H1 (cell line): ENCODE results near the gene FOLR1. TPM values are rescaled to one million over a fixed set of nuclear protein-coding genes. Genes with fewer than 3 reads are reported as not detected.

ENCODE experiments used
- CTCF ChIA-PET: fragments of 300-600 bp; sonication (Branson Sonifier 250); formaldehyde crosslinking; loops from one replicate; lab custom pipeline; 2021; ENCODE audit not compliant: partially characterized antibody; lab: Charles Lee
- POLR2A ChIA-PET: fragments of 300-600 bp; sonication (Branson Sonifier 250); formaldehyde crosslinking; loops from one replicate; lab custom pipeline; 2021; ENCODE audit warnings: inconsistent platforms; ENCODE audit not compliant: partially characterized antibody; lab: Charles Lee
- DNase-seq, 2 experiments: peaks; one replicate each; pipeline versions ENCODE4 v3.0.0 to v3.0.0-alpha.2; 2010 to 2022; ENCODE audit warnings: low spot score in 2 of 2, low read depth in 1 of 2, mixed read lengths in 1 of 2
- FAIRE-seq: peaks from 2 replicates; lab custom pipeline; 2011; peaks lifted over from hg19 to GRCh38; lab: Jason Lieb, UNC
- H2AFZ ChIP-seq: 2 replicates; pipeline ENCODE4 v1.8.1; 2012; ENCODE audit warnings: low read length, inconsistent platforms
- H2AK5ac ChIP-seq: 2 replicates; pipeline ENCODE4 v1.6.1; 2013; ENCODE audit warnings: low read depth, low read length
- H2BK120ac ChIP-seq: replicated peaks from 2 replicates; pipeline ENCODE3; 2013; ENCODE audit warnings: low read depth, low read length, inconsistent platforms
- H2BK12ac ChIP-seq: 2 replicates; pipeline ENCODE4 v1.6.1; 2013; ENCODE audit warnings: low read depth, low read length
- H2BK15ac ChIP-seq: 2 replicates; pipeline ENCODE4 v1.6.1; 2013; ENCODE audit warnings: low read length
- H2BK20ac ChIP-seq: 2 replicates; pipeline ENCODE4 v1.6.1; 2013; ENCODE audit warnings: low read length
- H2BK5ac ChIP-seq: 2 replicates; pipeline ENCODE4 v1.6.1; 2013; ENCODE audit warnings: low read depth, low read length
- H3K14ac ChIP-seq: 2 replicates; pipeline ENCODE4 v1.6.1; 2013; ENCODE audit warnings: inconsistent platforms; ENCODE audit not compliant: insufficient read length
- H3K18ac ChIP-seq: 2 replicates; pipeline ENCODE4 v1.6.1; 2013; ENCODE audit warnings: low read length; ENCODE audit errors: extremely low read depth
- H3K23ac ChIP-seq: 2 replicates; pipeline ENCODE4 v1.6.1; 2013; ENCODE audit warnings: inconsistent platforms; ENCODE audit not compliant: insufficient read length
- H3K23me2 ChIP-seq: 2 replicates; pipeline ENCODE4 v1.6.1; 2013; ENCODE audit warnings: low read depth, low read length
- H3K27ac ChIP-seq: 2 replicates; pipeline ENCODE4 v1.6.1; 2011; ENCODE audit warnings: low read depth, low read length, inconsistent platforms
- H3K27me3 ChIP-seq, 4 experiments: replicated peaks in 1 of 4; 1 replicate in 1 of 4; 2 replicates in 3 of 4; pipeline versions ENCODE4 v1.6.1 to v1.8.1; 2011 to 2013; ENCODE audit warnings: low read length in 3 of 4, mild to moderate bottlenecking in 3 of 4, inconsistent platforms in 2 of 4, mixed read lengths in 2 of 4, moderate library complexity in 1 of 4; ENCODE audit not compliant: control insufficient read depth in 3 of 4, insufficient read depth in 3 of 4; ENCODE audit errors: extremely low read depth in 1 of 4
- H3K36me3 ChIP-seq, 4 experiments: 2 replicates each; pipeline versions ENCODE4 v1.6.1 to v1.8.1; 2011 to 2013; ENCODE audit warnings: mild to moderate bottlenecking in 4 of 4, low read length in 3 of 4, moderate library complexity in 2 of 4, control low read depth in 1 of 4, inconsistent platforms in 1 of 4; ENCODE audit not compliant: insufficient read depth in 4 of 4, control insufficient read depth in 2 of 4
- H3K4ac ChIP-seq: replicated peaks from 2 replicates; pipeline ENCODE3; 2013; ENCODE audit warnings: low read length, low read depth, mixed read lengths, inconsistent platforms; ENCODE audit not compliant: insufficient read length
- H3K4me1 ChIP-seq, 4 experiments: replicated peaks in 1 of 4; 1 replicate in 1 of 4; 2 replicates in 3 of 4; pipeline versions ENCODE4 v1.6.1 to v1.8.1; 2011 to 2013; ENCODE audit warnings: low read length in 3 of 4, inconsistent platforms in 2 of 4, mixed read lengths in 1 of 4; ENCODE audit not compliant: insufficient read depth in 4 of 4, control insufficient read depth in 3 of 4
- H3K4me2 ChIP-seq, 2 experiments: 2 replicates each; pipeline versions ENCODE4 v1.6.1 to v1.8.1; 2011 to 2013; ENCODE audit warnings: low read depth in 2 of 2, low read length in 2 of 2, control low read depth in 1 of 2, inconsistent platforms in 1 of 2, mild to moderate bottlenecking in 1 of 2; ENCODE audit not compliant: insufficient read depth in 1 of 2
- H3K4me3 ChIP-seq, 4 experiments: fragments of 200-600, 300-600 bp in 1 of 4; sonication (generic), shearing (Covaris generic), sonication (Bioruptor Twin) in 1 of 4; 2 replicates each; pipeline versions ENCODE4 v1.5.1 to v1.8.1; 2011 to 2016; ENCODE audit warnings: low read length in 4 of 4, low read depth in 3 of 4, control low read depth in 2 of 4, inconsistent platforms in 2 of 4, mild to moderate bottlenecking in 2 of 4, mixed read lengths in 1 of 4, moderate library complexity in 1 of 4; ENCODE audit not compliant: insufficient read depth in 2 of 4; ENCODE audit errors: extremely low read depth in 1 of 4
- H3K56ac ChIP-seq: replicated peaks from 2 replicates; pipeline ENCODE3; 2013; ENCODE audit warnings: low read depth, mild to moderate bottlenecking, mixed read lengths, low read length, inconsistent platforms; ENCODE audit not compliant: insufficient read length
- H3K79me1 ChIP-seq: 2 replicates; pipeline ENCODE4 v1.6.1; 2013; ENCODE audit warnings: low read depth, low read length, control low read depth
- H3K79me2 ChIP-seq, 2 experiments: 2 replicates each; pipeline versions ENCODE4 v1.6.1 to v1.8.1; 2012 to 2013; ENCODE audit warnings: low read length in 2 of 2, mild to moderate bottlenecking in 2 of 2, inconsistent platforms in 1 of 2; ENCODE audit not compliant: insufficient read depth in 2 of 2, control insufficient read depth in 1 of 2
- H3K9ac ChIP-seq, 4 experiments: replicated peaks in 1 of 4; 1 replicate in 1 of 4; 2 replicates in 3 of 4; pipeline versions ENCODE4 v1.6.1 to v1.8.1; 2011 to 2013; ENCODE audit warnings: low read depth in 3 of 4, low read length in 3 of 4, control low read depth in 2 of 4, mild to moderate bottlenecking in 2 of 4, moderate library complexity in 2 of 4, inconsistent platforms in 1 of 4; ENCODE audit errors: extremely low read depth in 1 of 4
- H3K9me3 ChIP-seq, 2 experiments: 2 replicates each; pipeline versions ENCODE4 v1.6.1 to v1.8.1; 2012 to 2013; ENCODE audit warnings: mild to moderate bottlenecking in 2 of 2, moderate library complexity in 2 of 2, control low read depth in 1 of 2, inconsistent platforms in 1 of 2, low read depth in 1 of 2, low read length in 1 of 2, mixed read lengths in 1 of 2; ENCODE audit not compliant: insufficient read depth in 2 of 2
- H4K20me1 ChIP-seq, 2 experiments: replicated peaks in 1 of 2; 2 replicates each; pipeline versions ENCODE3 to v1.8.1; 2011 to 2013; ENCODE audit warnings: inconsistent platforms in 2 of 2, low read length in 2 of 2, mild to moderate bottlenecking in 1 of 2; ENCODE audit not compliant: insufficient read depth in 2 of 2, control insufficient read depth in 1 of 2
- H4K5ac ChIP-seq: 2 replicates; pipeline ENCODE4 v1.6.1; 2013; ENCODE audit warnings: low read length, low read depth, mixed read lengths, inconsistent platforms; ENCODE audit not compliant: insufficient read length
- H4K8ac ChIP-seq: 2 replicates; pipeline ENCODE4 v1.8.0; 2013; ENCODE audit warnings: mild to moderate bottlenecking, moderate library complexity, low read length, inconsistent platforms; ENCODE audit not compliant: insufficient read depth; ENCODE audit errors: extremely low read depth
- H4K91ac ChIP-seq: replicated peaks from 2 replicates; pipeline ENCODE3; 2013; ENCODE audit warnings: low read length, mixed read lengths, inconsistent platforms; ENCODE audit not compliant: insufficient read length
- EZH2 ChIP-seq: fragments of 200-600 bp; sonication (generic); IDR thresholded peaks from 2 replicates; pipeline ENCODE4 v1.7.1; 2012; ENCODE audit warnings: low read depth, mild to moderate bottlenecking, moderate library complexity, low read length, inconsistent platforms; ENCODE audit not compliant: severe bottlenecking
- GTF2F1 ChIP-seq: IDR thresholded peaks from 2 replicates; pipeline ENCODE4 v1.6.1; 2012; ENCODE audit warnings: low read depth, low read length, improper control_type of control experiment, borderline replicate concordance
- RNF2 ChIP-seq: fragments of 200-900, 300-1000 bp; sonication (generic); IDR thresholded peaks from 2 replicates; pipeline ENCODE4 v1.7.1; 2016; ENCODE audit warnings: borderline replicate concordance, low read depth, mild to moderate bottlenecking, antibody characterized with exemption, low read length; ENCODE audit not compliant: poor library complexity, severe bottlenecking; ENCODE audit errors: missing control alignments
- SUZ12 ChIP-seq: fragments of 200-600 bp; sonication (generic); IDR thresholded peaks from 2 replicates; pipeline ENCODE4 v1.6.1; 2012; ENCODE audit warnings: mild to moderate bottlenecking, inconsistent platforms, low read length, moderate library complexity, mixed read lengths
- TCF12 ChIP-seq: IDR thresholded peaks from 2 replicates; pipeline ENCODE4 v1.6.1; 2011; ENCODE audit warnings: low read depth, mild to moderate bottlenecking, low read length
- WGBS, 2 experiments: shearing (Covaris generic) in 1 of 2; methylation state at CpG; one replicate each; pipeline versions ENCODE4 v1.1.6 to v1.1.7; 2013 to 2015; ENCODE audit warnings: low lambda C conversion rate in 2 of 2, mixed read lengths in 2 of 2, inconsistent platforms in 1 of 2, low coverage in 1 of 2, missing lambda C conversion rate in 1 of 2; ENCODE audit not compliant: insufficient replicate concordance in 2 of 2, insufficient coverage in 1 of 2, insufficient read length in 1 of 2; ENCODE audit errors: extremely low coverage in 1 of 2, missing lambda C conversion rate in 1 of 2; 5-methylcytosine and 5-hydroxymethylcytosine counted together
- polyA plus RNA-seq, 7 experiments: library from polyadenylated mRNA; depleted of rRNA in 3 of 7; stranded (reverse) in 5 of 7; unstranded in 2 of 7; fragments of >200 nt in 5 of 7; fragments of 200-250 nt in 2 of 7; gene quantifications; 1 replicate in 5 of 7; 2 replicates in 1 of 7; 4 replicates in 1 of 7; pipeline versions ENCODE4 v1.2.1 to v1.2.3, GENCODE V29; 2011 to 2013; ENCODE audit warnings: missing spikeins in 2 of 7, mixed read lengths in 2 of 7
- total RNA-seq: library from RNA; stranded (reverse); fragmentation: NEBNext Ultra II Directional; extraction: Animal tissue kit (Norgen Biotek cat#: 25700); gene quantifications from 2 replicates; pipeline ENCODE4 v1.2.1, GENCODE V29; 2021

FOLR1 gene
- total and polyA plus RNA-seq, 2 of the 8 experiments (the other 6 are each of a cell fraction or from before 2014, with no cell fraction given), result 1.3 TPM; not detected in 1

GRCh38 chr11:72188267-72188666 lies 3.7 kb upstream of the FOLR1 start:
- Histone ChIP-seq H3K4me2 (no peak overlapping the region), H3K79me2 (no peaks in the 10 kb centered on the region), H4K20me1 (no peaks in the 10 kb centered on the region), H3K27ac (no peak overlapping the region), H3K14ac (no peak overlapping the region), H3K9me3 (no peaks in the 10 kb centered on the region), H4K8ac (no peak overlapping the region), H4K5ac (no peak overlapping the region), H3K27me3 (no peaks in the 10 kb centered on the region), H2BK120ac (no peak overlapping the region), H2BK15ac (no peak overlapping the region), H2AFZ (no peak overlapping the region), H2BK20ac (no peak overlapping the region), H2BK5ac (no peak overlapping the region), H2BK12ac (no peak overlapping the region), H3K56ac (no peak overlapping the region), H4K91ac (no peak overlapping the region), H3K36me3 (no peaks in the 10 kb centered on the region), H3K79me1 (no peaks in the 10 kb centered on the region), H3K4me3 (no peak overlapping the region), H3K23me2 (no peaks in the 10 kb centered on the region), H3K4ac (no peak overlapping the region), H3K23ac (no peak overlapping the region), H2AK5ac (no peak overlapping the region), H3K4me1 (peaks cover 0 to 3% (median 0%) of the 10 kb centered on the region in 4 experiments; a peak in 1 of 7 replicates), H3K18ac (no peak overlapping the region), H3K9ac (no peak overlapping the region)
- WGBS, 2 experiments, result 86% methylated on average over 1 of the region's 1 CpG; no CpG with 5 or more reads in 1 of the 2 experiments
- DNase-seq, result no peak
- ChIA-PET POLR2A (interaction anchor here (0.7 to 2.0 kb wide), 3 partner anchors 76 to 243 kb away, joined by 3 to 9 read pairs (median 6); partner anchors contain the start of gene ANAPC15), CTCF (interaction anchor here (0.7 to 2.0 kb wide), 9 partner anchors 9 to 266 kb away, joined by 3 to 7 read pairs (median 3); partner anchors contain the start of gene FOLR2)
- FAIRE-seq, result no peak
- TF ChIP-seq GTF2F1 (no peak), EZH2 (no peak), RNF2 (no peak), TCF12 (no peak), SUZ12 (no peak)
